Breast epithelium (tissue), 4 donors: ENCODE data around the gene CBLC. TPM values are rescaled to one million over a fixed set of nuclear protein-coding genes. Genes with fewer than 3 reads are reported as not detected.

Experiments used
- DNase-seq, 2 donors: peaks; one replicate each; pipeline ENCODE4 v3.0.0-alpha.2; 2019; ENCODE audit warnings: low spot score in 2 of 2
- H3K27ac ChIP-seq, 2 donors: fragments of 200-600 bp; sonication (generic) in 1 of 2; one replicate each; pipeline ENCODE4 v1.5.1; 2016 to 2019; ENCODE audit warnings: mild to moderate bottlenecking in 1 of 2
- H3K27me3 ChIP-seq, 2 donors: fragments of 200-600 bp; sonication (generic) in 1 of 2; one replicate each; pipeline versions ENCODE4 v1.5.1 to v1.6.0; 2017 to 2019; ENCODE audit warnings: control low read depth in 1 of 2, mild to moderate bottlenecking in 1 of 2
- H3K36me3 ChIP-seq: fragments of 200-600 bp; one replicate; pipeline ENCODE4 v1.5.1; 2019
- H3K4me1 ChIP-seq, 2 donors: fragments of 200-600 bp; sonication (generic); one replicate each; pipeline ENCODE4 v1.5.1; 2016 to 2019; ENCODE audit warnings: control low read depth in 1 of 2
- H3K4me3 ChIP-seq, 3 donors: fragments of 200-600 bp; sonication (generic); 1 replicate in 2 of 3; 2 replicates in 1 of 3; pipeline ENCODE4 v1.5.1; 2016 to 2019; ENCODE audit warnings: mild to moderate bottlenecking in 3 of 3, moderate library complexity in 2 of 3
- H3K9me3 ChIP-seq, 2 donors: fragments of 200-600 bp; sonication (generic) in 1 of 2; one replicate each; pipeline ENCODE4 v1.5.1; 2016 to 2019; ENCODE audit warnings: control low read depth in 1 of 2
- CTCF ChIP-seq, 3 donors: fragments of 450-650 bp; IDR thresholded peaks; one replicate each; pipeline ENCODE4 v1.5.1; 2016 to 2017; ENCODE audit warnings: antibody characterized with exemption in 3 of 3, mild to moderate bottlenecking in 3 of 3, moderate library complexity in 3 of 3
- POLR2A ChIP-seq: fragments of 450-650 bp; IDR thresholded peaks from one replicate; pipeline ENCODE4 v1.6.1; 2016; ENCODE audit warnings: antibody characterized with exemption, mild to moderate bottlenecking, moderate library complexity
- POLR2AphosphoS5 ChIP-seq, 3 donors: sonication (generic); formaldehyde crosslinking; IDR thresholded peaks; one replicate each; pipeline ENCODE4 v1.6.1; 2017; ENCODE audit warnings: antibody characterized with exemption in 3 of 3
- intact Hi-C: fragments of 100-400 bp; cut with DNase I; formaldehyde crosslinking; loops from one replicate; pipeline ENCODE4 v1.15.1; 2023; ENCODE audit warnings: low total_unique reads
- total RNA-seq, 3 donors: library from RNA; depleted of rRNA; stranded (reverse); fragments of >200 nt; gene quantifications; one replicate each; pipeline ENCODE4 v1.1.0, GENCODE V29; 2016

The CBLC gene
- total RNA-seq, 3 donors from 2014 or later: 15.7 to 18.1 TPM; not detected in 1

GRCh38 chr19:44788971-44789370 is 11.3 kb downstream of the CBLC start:
- Histone ChIP-seq H3K27me3 (no peaks in the 10 kb centered on the region), H3K4me3 (no peak overlapping the region), H3K4me1 (no peaks in the 10 kb centered on the region), H3K27ac (no peak overlapping the region), H3K9me3 (no peaks in the 10 kb centered on the region), H3K36me3 (no peaks in the 10 kb centered on the region)
- no peak for DNase-seq
- no peak for TF ChIP-seq CTCF (IDR thresholded peaks at IDR 0.05)
- no peak for TF ChIP-seq POLR2A
- no peak for TF ChIP-seq POLR2AphosphoS5 (IDR thresholded peaks at IDR 0.05)
- intact Hi-C loops: no loop called here

GRCh38 chr19:44789943-44790483 is 12.3 kb downstream of the CBLC start:
- no peak for DNase-seq
- no peaks in the 10 kb centered on the region for H3K27me3 ChIP-seq
- H3K36me3 ChIP-seq: no peaks in the 10 kb centered on the region
- H3K27ac ChIP-seq: no peak overlapping the region
- no peaks in the 10 kb centered on the region for H3K9me3 ChIP-seq
- no peaks in the 10 kb centered on the region for H3K4me1 ChIP-seq
- TF ChIP-seq POLR2AphosphoS5 (IDR thresholded peaks at IDR 0.05) (no peak), POLR2A (no peak), CTCF (IDR thresholded peaks at IDR 0.05) (no peak)
- intact Hi-C loops: no loop called here
- no peak overlapping the region for H3K4me3 ChIP-seq

GRCh38 chr19:44792281-44792680 is 14.6 kb downstream of the CBLC start:
- DNase-seq: no peak
- H3K4me1 ChIP-seq: no peaks in the 10 kb centered on the region
- H3K4me3 ChIP-seq: no peak overlapping the region
- H3K27ac ChIP-seq: no peak overlapping the region
- TF ChIP-seq POLR2AphosphoS5 (IDR thresholded peaks at IDR 0.05): no peak
- no peak for TF ChIP-seq POLR2A
- no peak for TF ChIP-seq CTCF (IDR thresholded peaks at IDR 0.05)
- no peaks in the 10 kb centered on the region for H3K36me3 ChIP-seq
- H3K9me3 ChIP-seq: no peaks in the 10 kb centered on the region
- H3K27me3 ChIP-seq: no peaks in the 10 kb centered on the region
- intact Hi-C loops: no loop called here

GRCh38 chr19:44794610-44795009 is 16.9 kb downstream of the CBLC start:
- H3K4me3 ChIP-seq: no peak overlapping the region
- intact Hi-C loops: no loop called here
- no peaks in the 10 kb centered on the region for H3K4me1 ChIP-seq
- DNase-seq: no peak
- no peak for TF ChIP-seq CTCF (IDR thresholded peaks at IDR 0.05)
- no peak for TF ChIP-seq POLR2A
- no peak for TF ChIP-seq POLR2AphosphoS5 (IDR thresholded peaks at IDR 0.05)
- H3K36me3 ChIP-seq: no peaks in the 10 kb centered on the region
- H3K27me3 ChIP-seq: no peaks in the 10 kb centered on the region
- no peaks in the 10 kb centered on the region for H3K9me3 ChIP-seq
- H3K27ac ChIP-seq: no peak overlapping the region

- TF ChIP-seq CTCF (IDR thresholded peaks at IDR 0.05): no peak
- intact Hi-C loops: no loop called here
- no peak for DNase-seq
- Histone ChIP-seq H3K9me3 (no peaks in the 10 kb centered on the region), H3K27me3 (no peaks in the 10 kb centered on the region), H3K27ac (peak overlapping the region; percentile 80 to 86), H3K36me3 (no peaks in the 10 kb centered on the region), H3K4me1 (no peaks in the 10 kb centered on the region), H3K4me3 (no peak overlapping the region)
Observed at GRCh38 chr19:44795398-44795987, 17.8 kb downstream of the CBLC start.
